Natural killer cell (primary cell): ENCODE data around the gene KLHDC10. TPM values are rescaled to one million over a fixed set of nuclear protein-coding genes. Genes with fewer than 3 reads are reported as not detected.

ENCODE experiments used
- ATAC-seq, 3 donors: fragments of 150-1000 bp in 2 of 3; fragments of 200-7000 bp in 1 of 3; cut with Tn5 transposase; 1 replicate in 1 of 3; 2 replicates in 2 of 3; pipeline ENCODE4 v1.10.0; 2021; ENCODE audit warnings: mild to moderate bottlenecking in 2 of 3, moderate library complexity in 2 of 3
- DNase-seq, 2 donors: peaks; one replicate each; pipeline versions ENCODE4 v3.0.0 to v3.0.0-alpha.2; 2013 to 2021; ENCODE audit warnings: mixed read lengths in 1 of 2
- H3K27ac ChIP-seq: one replicate; pipeline ENCODE4 v1.5.1; 2013; ENCODE audit warnings: mild to moderate bottlenecking, low read length
- H3K27me3 ChIP-seq: one replicate; pipeline ENCODE4 v1.6.1; 2013; ENCODE audit warnings: low read length; ENCODE audit not compliant: control insufficient read depth, insufficient read depth
- H3K36me3 ChIP-seq: one replicate; pipeline ENCODE4 v1.6.1; 2013; ENCODE audit warnings: low read length; ENCODE audit not compliant: control insufficient read depth, insufficient read depth
- H3K4me1 ChIP-seq: one replicate; pipeline ENCODE4 v1.6.1; 2013; ENCODE audit warnings: low read length; ENCODE audit not compliant: control insufficient read depth, insufficient read depth
- H3K4me3 ChIP-seq: one replicate; pipeline ENCODE4 v1.5.1; 2013; ENCODE audit warnings: low read length
- H3K9me3 ChIP-seq: one replicate; pipeline ENCODE4 v1.6.1; 2013; ENCODE audit warnings: low read length; ENCODE audit not compliant: control insufficient read depth, insufficient read depth
- H3K27ac Mint-ChIP-seq, 2 donors: one replicate each; pipeline ENCODE4 v1.8.0; 2022; ENCODE audit warnings: mild to moderate bottlenecking in 2 of 2, mixed read lengths in 2 of 2, moderate library complexity in 1 of 2
- H3K27me3 Mint-ChIP-seq, 2 donors: one replicate each; pipeline ENCODE4 v1.8.0; 2022; ENCODE audit warnings: low read depth in 2 of 2, mixed read lengths in 2 of 2
- H3K36me3 Mint-ChIP-seq: one replicate; pipeline ENCODE4 v1.8.0; 2022; ENCODE audit warnings: mixed read lengths
- H3K4me1 Mint-ChIP-seq, 2 donors: one replicate each; pipeline ENCODE4 v1.8.0; 2022; ENCODE audit warnings: mixed read lengths in 2 of 2
- H3K4me3 Mint-ChIP-seq: one replicate; pipeline ENCODE4 v1.8.0; 2022; ENCODE audit warnings: mild to moderate bottlenecking, moderate library complexity, mixed read lengths
- H3K9me3 Mint-ChIP-seq, 2 donors: one replicate each; pipeline ENCODE4 v1.8.0; 2022; ENCODE audit warnings: mixed read lengths in 2 of 2
- WGBS: methylation state at CpG from one replicate; pipeline ENCODE4 v1.1.7; 2013; ENCODE audit warnings: missing lambda C conversion rate; ENCODE audit not compliant: insufficient coverage; 5-methylcytosine and 5-hydroxymethylcytosine counted together
- intact Hi-C: fragments of 100-400 bp; cut with micrococcal nuclease; formaldehyde crosslinking; loops from one replicate; pipeline ENCODE4 v1.14.2; 2022
- total RNA-seq, 4 donors: library from RNA; stranded (reverse); fragments of 120-200 nt in 1 of 4; gene quantifications; one replicate each; pipeline versions ENCODE4 v1.2.3 to v1.2.4, GENCODE V29; 2013 to 2022
- TF ChIP-seq, protein P1 (sequence below): fragments of 200-600 bp; IDR thresholded peaks from one replicate; pipeline ENCODE4 v1.8.0; 2022; ENCODE audit warnings: antibody characterized with exemption

Gene KLHDC10
- total RNA-seq, 3 donors from 2014 or later (not counting 1 experiment from before 2014, with no cell fraction given), result 13.6 to 23.2 (median 21.9) TPM

DNA sequence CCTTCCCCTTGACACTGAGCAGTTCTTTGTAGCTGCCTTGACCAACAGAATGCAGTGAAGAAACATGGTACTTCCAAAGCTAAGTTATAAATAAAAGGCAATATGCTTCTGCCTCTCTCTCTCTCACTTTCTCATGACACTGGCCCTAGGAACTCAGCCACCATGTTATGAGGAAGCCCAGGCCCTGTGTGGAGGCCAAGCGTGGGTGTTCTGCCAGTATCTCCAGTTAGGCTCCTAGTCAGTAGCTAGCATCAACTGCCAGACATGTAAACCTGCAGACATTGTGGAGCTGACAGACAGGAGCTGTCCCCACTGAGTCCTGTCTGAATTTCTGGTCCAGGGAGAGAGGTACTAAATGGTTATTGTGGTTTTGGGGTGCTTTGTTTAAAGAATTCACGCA, 89.7 kb downstream of the KLHDC10 start:
- no peak overlapping the region for H3K27ac ChIP-seq
- Mint-ChIP-seq H3K36me3 (peaks cover 19% of the 10 kb centered on the region), H3K4me1 (no peaks in the 10 kb centered on the region), H3K4me3 (no peak overlapping the region), H3K9me3 (no peaks in the 10 kb centered on the region), H3K27ac (no peak overlapping the region), H3K27me3 (no peaks in the 10 kb centered on the region)
- WGBS, result 95% methylated on average over 2 of the region's 2 CpGs
- no peaks in the 10 kb centered on the region for H3K9me3 ChIP-seq
- H3K4me1 ChIP-seq, result no peaks in the 10 kb centered on the region
- no peak for ATAC-seq
- no peaks in the 10 kb centered on the region for H3K27me3 ChIP-seq
- no peak overlapping the region for H3K4me3 ChIP-seq
- peaks cover 27% of the 10 kb centered on the region for H3K36me3 ChIP-seq
- no peak for DNase-seq
- TF ChIP-seq, protein P1, sequence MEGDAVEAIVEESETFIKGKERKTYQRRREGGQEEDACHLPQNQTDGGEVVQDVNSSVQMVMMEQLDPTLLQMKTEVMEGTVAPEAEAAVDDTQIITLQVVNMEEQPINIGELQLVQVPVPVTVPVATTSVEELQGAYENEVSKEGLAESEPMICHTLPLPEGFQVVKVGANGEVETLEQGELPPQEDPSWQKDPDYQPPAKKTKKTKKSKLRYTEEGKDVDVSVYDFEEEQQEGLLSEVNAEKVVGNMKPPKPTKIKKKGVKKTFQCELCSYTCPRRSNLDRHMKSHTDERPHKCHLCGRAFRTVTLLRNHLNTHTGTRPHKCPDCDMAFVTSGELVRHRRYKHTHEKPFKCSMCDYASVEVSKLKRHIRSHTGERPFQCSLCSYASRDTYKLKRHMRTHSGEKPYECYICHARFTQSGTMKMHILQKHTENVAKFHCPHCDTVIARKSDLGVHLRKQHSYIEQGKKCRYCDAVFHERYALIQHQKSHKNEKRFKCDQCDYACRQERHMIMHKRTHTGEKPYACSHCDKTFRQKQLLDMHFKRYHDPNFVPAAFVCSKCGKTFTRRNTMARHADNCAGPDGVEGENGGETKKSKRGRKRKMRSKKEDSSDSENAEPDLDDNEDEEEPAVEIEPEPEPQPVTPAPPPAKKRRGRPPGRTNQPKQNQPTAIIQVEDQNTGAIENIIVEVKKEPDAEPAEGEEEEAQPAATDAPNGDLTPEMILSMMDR, result no peak
- intact Hi-C loops, result no loop called here

DNA sequence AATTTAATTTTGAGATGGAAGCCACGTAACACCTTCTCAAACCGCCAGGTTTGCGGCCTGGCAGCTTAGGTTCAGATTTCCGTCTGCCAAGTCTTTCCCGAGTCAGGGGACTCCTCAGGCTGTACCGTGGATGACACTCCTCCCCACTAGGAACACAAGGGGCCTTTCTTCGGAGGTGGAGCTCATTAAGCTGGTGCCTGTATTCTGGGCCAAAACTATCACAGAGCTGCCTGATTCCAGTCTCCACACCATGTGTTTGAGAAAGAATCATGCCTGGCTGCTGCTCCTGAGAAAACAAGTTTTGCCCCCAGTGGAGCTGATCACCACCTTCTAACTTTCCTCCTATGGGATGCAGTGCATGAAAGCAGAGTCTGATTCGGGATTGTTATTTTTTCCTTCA, 90.1 kb downstream of the KLHDC10 start:
- Histone ChIP-seq H3K9me3 (no peaks in the 10 kb centered on the region), H3K27ac (no peak overlapping the region), H3K4me1 (no peaks in the 10 kb centered on the region), H3K27me3 (no peaks in the 10 kb centered on the region), H3K4me3 (no peak overlapping the region), H3K36me3 (peaks cover 31% of the 10 kb centered on the region)
- WGBS, result 98% methylated on average over 8 of the region's 8 CpGs
- no peaks in the 10 kb centered on the region for H3K9me3 Mint-ChIP-seq
- no peak overlapping the region for H3K4me3 Mint-ChIP-seq
- no peaks in the 10 kb centered on the region for H3K4me1 Mint-ChIP-seq
- H3K36me3 Mint-ChIP-seq, result peaks cover 19% of the 10 kb centered on the region
- no peaks in the 10 kb centered on the region for H3K27me3 Mint-ChIP-seq
- ATAC-seq, result no peak
- no peak overlapping the region for H3K27ac Mint-ChIP-seq
- no peak for DNase-seq
- TF ChIP-seq, protein P1, result no peak
- intact Hi-C loops, result no loop called here

- Histone ChIP-seq H3K9me3 (no peaks in the 10 kb centered on the region), H3K4me3 (no peak overlapping the region), H3K27ac (no peak overlapping the region), H3K4me1 (no peaks in the 10 kb centered on the region), H3K27me3 (no peaks in the 10 kb centered on the region), H3K36me3 (peaks cover 40% of the 10 kb centered on the region)
- DNase-seq (no peak), ATAC-seq (no peak)
- Mint-ChIP-seq H3K27me3 (no peaks in the 10 kb centered on the region), H3K27ac (no peak overlapping the region), H3K36me3 (peaks cover 19% of the 10 kb centered on the region), H3K4me1 (no peaks in the 10 kb centered on the region), H3K9me3 (no peaks in the 10 kb centered on the region), H3K4me3 (no peak overlapping the region)
- intact Hi-C loops, result no loop called here
- TF ChIP-seq, protein P1, result no peak
- WGBS, result 92% methylated on average over 5 of the region's 5 CpGs
Measured at GRCh38 chr7:130162196-130162595, 91.9 kb downstream of the KLHDC10 start.

- H3K4me3 Mint-ChIP-seq, result no peak overlapping the region
- Histone ChIP-seq H3K4me1 (no peaks in the 10 kb centered on the region), H3K4me3 (no peak overlapping the region), H3K27me3 (no peaks in the 10 kb centered on the region), H3K9me3 (no peaks in the 10 kb centered on the region), H3K36me3 (peaks cover 63% of the 10 kb centered on the region), H3K27ac (no peak overlapping the region)
- 93% methylated on average over 2 of the region's 4 CpGs for WGBS
- peaks cover 21% of the 10 kb centered on the region for H3K36me3 Mint-ChIP-seq
- no peaks in the 10 kb centered on the region for H3K4me1 Mint-ChIP-seq
- TF ChIP-seq, protein P1, result no peak
- intact Hi-C loops, result no loop called here
- ATAC-seq (no peak), DNase-seq (no peak)
- no peak overlapping the region for H3K27ac Mint-ChIP-seq
- no peaks in the 10 kb centered on the region for H3K9me3 Mint-ChIP-seq
- H3K27me3 Mint-ChIP-seq, result no peaks in the 10 kb centered on the region
Measured at GRCh38 chr7:130174237-130174959, 104.1 kb downstream of the KLHDC10 start.
